A549 (cell line): Measurements from ENCODE around the gene CYB561D2.

Source experiments
- CTCF ChIP-seq: fragments of >200 bp; sonication (Bioruptor Twin); formaldehyde crosslinking; IDR thresholded peaks from 3 replicates; pipeline ENCODE4 v1.5.1; 2016
- ESRRA ChIP-seq: fragments of 150-350 bp; IDR thresholded peaks from 2 replicates; pipeline ENCODE4 v1.6.1; 2014; ENCODE audit warnings: mild to moderate bottlenecking, low read length, borderline replicate concordance
- MAZ ChIP-seq: fragments of 150-350 bp; IDR thresholded peaks from 2 replicates; pipeline ENCODE4 v1.6.1; 2014; ENCODE audit warnings: antibody characterized with exemption, low read depth, low read length, borderline replicate concordance
- PHF8 ChIP-seq: fragments of 200-600 bp; sonication (generic); IDR thresholded peaks from 2 replicates; pipeline ENCODE4 v1.6.1; 2016; ENCODE audit warnings: low read depth, mild to moderate bottlenecking, antibody characterized with exemption, moderate library complexity, borderline replicate concordance
- POLR2A ChIP-seq: IDR thresholded peaks from 2 replicates; pipeline ENCODE4 v1.6.1; 2012; ENCODE audit warnings: mild to moderate bottlenecking, low read length
- RAD21 ChIP-seq, 2 experiments: fragments of >200 bp in 1 of 2; sonication (Bioruptor Twin) in 1 of 2; formaldehyde crosslinking in 1 of 2; IDR thresholded peaks in 1 of 2; conservative IDR thresholded peaks in 1 of 2; 2 replicates in 1 of 2; 3 replicates in 1 of 2; pipeline ENCODE4 v1.6.1; 2012 to 2018; ENCODE audit warnings: inconsistent platforms in 1 of 2
- ZFP36 ChIP-seq: fragments of 450-650 bp; IDR thresholded peaks from 2 replicates; pipeline ENCODE4 v1.6.1; 2014; ENCODE audit warnings: borderline replicate concordance; ENCODE audit not compliant: partially characterized antibody

GRCh38 chr3:50326182-50326541 is 24.5 kb upstream of the CYB561D2 start:
- no peak for TF ChIP-seq ZFP36
- TF ChIP-seq POLR2A = no peak
- no peak for TF ChIP-seq MAZ
- TF ChIP-seq RAD21 (conservative IDR thresholded peaks at IDR 0.05 in 1 of 2, IDR thresholded peaks at IDR 0.05 in 1 of 2) = no peak
- no peak for TF ChIP-seq PHF8
- no peak for TF ChIP-seq CTCF
- TF ChIP-seq ESRRA = no peak
